Osteocyte (in vitro differentiated cells): ENCODE measurements around the gene ZNF718. TPM values are rescaled to one million over a fixed set of nuclear protein-coding genes. Genes with fewer than 3 reads are reported as not detected.
"Not testable (repeated sequence)": the region's sequence is repeated elsewhere in the genome, so short reads cannot be mapped to it uniquely, and the experiment has no call there.

Experiments used
- DNase-seq: peaks from one replicate; pipeline ENCODE4 v3.0.0; 2021; ENCODE audit warnings: mixed read lengths; ENCODE audit not compliant: unreplicated experiment; ENCODE audit errors: extremely low spot score
- H3K27ac Mint-ChIP-seq: one replicate; pipeline ENCODE4 v1.8.0; 2021; ENCODE audit warnings: mild to moderate bottlenecking, mixed read lengths; ENCODE audit not compliant: unreplicated experiment
- H3K27me3 Mint-ChIP-seq: one replicate; pipeline ENCODE4 v1.8.0; 2021; ENCODE audit warnings: mixed read lengths; ENCODE audit not compliant: unreplicated experiment
- H3K36me3 Mint-ChIP-seq: one replicate; pipeline ENCODE4 v1.8.0; 2021; ENCODE audit warnings: mixed read lengths; ENCODE audit not compliant: unreplicated experiment
- H3K4me1 Mint-ChIP-seq: one replicate; pipeline ENCODE4 v1.8.0; 2021; ENCODE audit warnings: mixed read lengths; ENCODE audit not compliant: unreplicated experiment
- H3K4me3 Mint-ChIP-seq: one replicate; pipeline ENCODE4 v1.8.0; 2021; ENCODE audit warnings: mild to moderate bottlenecking, moderate library complexity, mixed read lengths; ENCODE audit not compliant: unreplicated experiment
- H3K9me3 Mint-ChIP-seq: one replicate; pipeline ENCODE4 v1.8.0; 2021; ENCODE audit warnings: mixed read lengths; ENCODE audit not compliant: unreplicated experiment
- long read RNA-seq: library from polyadenylated mRNA; unstranded; transcript quantifications from one replicate; pipeline ENCODE4 v2.0.0, GENCODE V29; 2021
- total RNA-seq: library from RNA; stranded (reverse); gene quantifications from 2 replicates; pipeline ENCODE4 v1.2.1, GENCODE V29; 2021
- TF ChIP-seq, protein P1 (sequence below): fragments of 200-600 bp; sonication (generic); IDR thresholded peaks from 2 replicates; pipeline ENCODE4 v1.5.0; 2021; ENCODE audit warnings: antibody characterized with exemption, mild to moderate bottlenecking, moderate library complexity

The ZNF718 gene
- total RNA-seq = 5.8 and 5.9 TPM in 2 replicates
- long read RNA-seq, partial matches to known transcripts = 0 of 5 reads
- long read RNA-seq, other reads (novel, unspliced or antisense) = 5 of 5 reads

GRCh38 chr4:124275-125081 is at the start of gene ZNF718:
Gene ZNF718, plus strand, starts transcription at chr4:124501. Its CDS starts 170 bp downstream, at chr4:124671.
- Mint-ChIP-seq H3K4me1 (peaks cover 12% of the 10 kb centered on the region), H3K9me3 (peaks cover 4% of the 10 kb centered on the region)
- TF ChIP-seq, protein P1, sequence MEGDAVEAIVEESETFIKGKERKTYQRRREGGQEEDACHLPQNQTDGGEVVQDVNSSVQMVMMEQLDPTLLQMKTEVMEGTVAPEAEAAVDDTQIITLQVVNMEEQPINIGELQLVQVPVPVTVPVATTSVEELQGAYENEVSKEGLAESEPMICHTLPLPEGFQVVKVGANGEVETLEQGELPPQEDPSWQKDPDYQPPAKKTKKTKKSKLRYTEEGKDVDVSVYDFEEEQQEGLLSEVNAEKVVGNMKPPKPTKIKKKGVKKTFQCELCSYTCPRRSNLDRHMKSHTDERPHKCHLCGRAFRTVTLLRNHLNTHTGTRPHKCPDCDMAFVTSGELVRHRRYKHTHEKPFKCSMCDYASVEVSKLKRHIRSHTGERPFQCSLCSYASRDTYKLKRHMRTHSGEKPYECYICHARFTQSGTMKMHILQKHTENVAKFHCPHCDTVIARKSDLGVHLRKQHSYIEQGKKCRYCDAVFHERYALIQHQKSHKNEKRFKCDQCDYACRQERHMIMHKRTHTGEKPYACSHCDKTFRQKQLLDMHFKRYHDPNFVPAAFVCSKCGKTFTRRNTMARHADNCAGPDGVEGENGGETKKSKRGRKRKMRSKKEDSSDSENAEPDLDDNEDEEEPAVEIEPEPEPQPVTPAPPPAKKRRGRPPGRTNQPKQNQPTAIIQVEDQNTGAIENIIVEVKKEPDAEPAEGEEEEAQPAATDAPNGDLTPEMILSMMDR = no peak

GRCh38 chr4:85951-86350 is 38.4 kb upstream of the ZNF718 start:
- no peaks in the 10 kb centered on the region for H3K4me1 Mint-ChIP-seq
- TF ChIP-seq, protein P1 = no peak
- no peak for DNase-seq
- peaks cover 46% of the 10 kb centered on the region for H3K9me3 Mint-ChIP-seq
- H3K27ac Mint-ChIP-seq = no peak overlapping the region
- no peak overlapping the region for H3K4me3 Mint-ChIP-seq
- no peaks in the 10 kb centered on the region for H3K27me3 Mint-ChIP-seq
- peaks cover 49% of the 10 kb centered on the region for H3K36me3 Mint-ChIP-seq

More at GRCh38 chr4:124275-125081, at the start of gene ZNF718:
- H3K27me3 Mint-ChIP-seq = no peaks in the 10 kb centered on the region
- peak within 1 kb of the TSS; percentile 99 for H3K4me3 Mint-ChIP-seq
- H3K27ac Mint-ChIP-seq = peak within 1 kb of the TSS; percentile 99
- peak; percentile 97 for DNase-seq
- peaks cover 6% of the 10 kb centered on the region for H3K36me3 Mint-ChIP-seq

DNA sequence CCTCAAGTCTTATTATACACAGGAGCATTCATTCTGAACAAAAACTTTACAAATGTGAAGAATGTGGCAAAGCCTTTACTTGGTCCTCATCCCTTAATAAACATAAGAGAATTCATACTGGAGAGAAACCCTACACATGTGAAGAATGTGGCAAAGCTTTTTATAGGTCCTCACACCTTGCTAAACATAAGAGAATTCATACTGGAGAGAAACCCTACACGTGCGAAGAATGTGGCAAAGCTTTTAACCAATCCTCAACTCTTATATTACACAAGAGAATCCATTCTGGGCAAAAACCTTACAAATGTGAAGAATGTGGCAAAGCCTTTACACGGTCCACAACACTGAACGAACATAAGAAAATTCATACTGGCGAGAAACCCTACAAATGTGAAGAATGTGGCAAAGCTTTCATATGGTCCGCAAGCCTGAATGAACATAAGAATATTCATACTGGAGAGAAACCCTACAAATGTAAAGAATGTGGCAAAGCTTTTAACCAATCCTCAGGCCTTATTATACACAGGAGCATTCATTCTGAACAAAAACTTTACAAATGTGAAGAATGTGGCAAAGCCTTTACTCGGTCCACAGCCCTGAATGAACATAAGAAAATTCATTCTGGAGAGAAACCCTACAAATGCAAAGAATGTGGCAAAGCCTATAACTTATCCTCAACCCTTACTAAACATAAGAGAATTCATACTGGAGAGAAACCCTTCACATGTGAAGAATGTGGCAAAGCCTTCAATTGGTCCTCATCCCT is 37.6 kb upstream of the ZNF718 start:
- Mint-ChIP-seq H3K9me3 (peaks cover 46% of the 10 kb centered on the region), H3K36me3 (peaks cover 49% of the 10 kb centered on the region), H3K27ac (peak overlapping the region; percentile 16)
- not testable (repeated sequence) for H3K4me1 Mint-ChIP-seq, DNase-seq, H3K27me3 Mint-ChIP-seq, H3K4me3 Mint-ChIP-seq

GRCh38 chr4:98386-98785 is 25.9 kb upstream of the ZNF718 start:
- Mint-ChIP-seq H3K27me3 (no peaks in the 10 kb centered on the region), H3K27ac (no peak overlapping the region), H3K4me3 (no peak overlapping the region), H3K36me3 (no peaks in the 10 kb centered on the region), H3K9me3 (peaks cover 48% of the 10 kb centered on the region), H3K4me1 (no peaks in the 10 kb centered on the region)
- DNase-seq = no peak
- TF ChIP-seq, protein P1 = no peak

DNA sequence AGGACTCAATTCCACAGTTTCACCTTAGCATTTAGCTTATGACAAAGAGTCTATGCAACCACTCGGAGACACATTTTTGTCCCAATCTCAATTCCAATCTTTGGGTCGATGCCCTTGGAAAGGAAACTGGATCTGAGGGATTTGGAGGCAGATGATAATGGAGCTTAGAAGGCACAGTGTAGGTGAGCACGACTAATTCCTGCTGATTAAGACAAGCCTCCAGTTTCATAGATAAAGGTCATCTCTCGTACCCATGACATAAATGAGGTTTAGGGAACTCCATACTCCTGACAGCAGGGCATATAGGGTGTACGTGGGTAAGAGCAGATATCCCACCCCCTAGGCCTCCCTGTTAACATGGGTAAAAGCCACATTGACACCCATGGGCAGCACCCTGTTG is 24.4 kb upstream of the ZNF718 start:
- DNase-seq = no peak
- Mint-ChIP-seq H3K9me3 (peaks cover 39% of the 10 kb centered on the region), H3K4me3 (no peak overlapping the region), H3K27me3 (no peaks in the 10 kb centered on the region), H3K27ac (no peak overlapping the region), H3K4me1 (no peaks in the 10 kb centered on the region), H3K36me3 (no peaks in the 10 kb centered on the region)
- TF ChIP-seq, protein P1 = no peak
